Motor neuron (in vitro differentiated cells): ENCODE measurements around the gene HDAC5. TPM values are rescaled to one million over a fixed set of nuclear protein-coding genes. Genes with fewer than 3 reads are reported as not detected.

Experiments used
- ATAC-seq, 8 experiments: fragments of 200-7000 bp; cut with Tn5 transposase; replicated peaks in 6 of 8; 2 replicates each; pipeline ENCODE4 v1.8.0; 2021; ENCODE audit warnings: mild to moderate bottlenecking in 8 of 8, moderate library complexity in 8 of 8
- H3K27ac ChIP-seq, 2 donors: fragments of 250-450 bp; sonication (Bioruptor Pico); 2 replicates each; pipeline ENCODE4 v1.9.0; 2021; ENCODE audit warnings: antibody characterized with exemption in 2 of 2, mild to moderate bottlenecking in 2 of 2, moderate library complexity in 1 of 2
- H3K4me1 ChIP-seq, 2 donors: fragments of 250-450 bp; sonication (Bioruptor Pico); replicated peaks in 1 of 2; 2 replicates each; pipeline ENCODE4 v1.6.1; 2021; ENCODE audit warnings: antibody characterized with exemption in 2 of 2, mild to moderate bottlenecking in 2 of 2, moderate library complexity in 1 of 2
- H3K4me3 ChIP-seq, 5 donors: fragments of 250-450 bp; sonication (Bioruptor Pico); 2 replicates each; pipeline ENCODE4 v1.9.0; 2021; ENCODE audit warnings: antibody characterized with exemption in 5 of 5, mild to moderate bottlenecking in 5 of 5, moderate library complexity in 4 of 5
- WGBS, 10 experiments: fragments of 450-650 bp; shearing (Covaris generic); methylation state at CpG; one replicate each; pipeline ENCODE4 v1.0.0; 2022; 5-methylcytosine and 5-hydroxymethylcytosine counted together
- in situ Hi-C, 9 experiments: fragments of 400-800 bp; cut with MboI; loops; one replicate each; pipeline ENCODE4 v1.15.0; 2021; ENCODE audit warnings: low sequenced_read_pairs in 9 of 9, low pct_unique_long_range_greater_than_20kb in 2 of 9; ENCODE audit not compliant: unreplicated experiment in 9 of 9
- total RNA-seq, 8 experiments: library from RNA; unstranded; fragments of 300-600 nt; gene quantifications; 2 replicates each; pipeline versions ENCODE4 v1.2.3 to v1.2.4, GENCODE V29; 2022

Gene HDAC5
- total RNA-seq, 8 experiments from 2014 or later: 15.9 to 60.5 (median 41.7) TPM

DNA sequence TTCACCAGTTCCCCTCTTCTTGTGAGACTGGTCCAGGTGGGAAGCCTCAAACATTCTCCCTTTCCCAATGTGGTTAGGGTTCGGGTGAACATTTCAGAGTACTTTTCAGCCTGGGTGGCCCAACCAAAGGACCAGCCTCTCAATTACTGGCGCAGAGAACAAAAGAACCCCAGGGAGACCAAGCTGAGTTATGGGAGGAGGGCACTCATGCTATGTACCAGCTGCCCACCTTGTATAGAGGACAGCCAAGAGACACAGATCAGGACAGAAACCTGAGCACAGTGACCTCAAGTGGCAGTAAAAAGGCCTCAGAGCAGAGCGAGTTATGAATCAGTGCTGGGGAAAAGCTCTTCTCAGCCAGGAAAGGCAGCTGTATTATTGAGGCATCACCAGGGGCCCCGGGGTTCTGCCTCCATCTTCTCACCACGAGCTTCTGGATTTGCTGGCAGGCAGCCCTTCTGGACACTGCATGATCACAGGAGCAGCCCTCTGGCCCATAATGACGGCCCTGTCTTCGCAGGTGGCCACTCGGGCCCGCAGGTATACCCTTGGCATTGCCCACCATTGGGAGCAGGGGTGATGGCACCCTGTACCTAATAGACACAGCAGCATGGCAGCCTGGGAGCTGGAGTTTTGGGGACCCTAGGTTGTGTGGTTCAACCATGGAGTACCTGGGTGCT, 49.1 kb downstream of the HDAC5 start:
- Histone ChIP-seq H3K27ac (no peak overlapping the region), H3K4me1 (peaks cover 12 to 15% of the 10 kb centered on the region in 2 donors), H3K4me3 (no peak overlapping the region)
- ATAC-seq: no peak
- 20 to 90% (median 80%) methylated on average over 1 to 6 of the region's 9 CpGs; no CpG with 5 or more reads in 4 of the 10 experiments for WGBS, 10 experiments
- in situ Hi-C loops: no loop called here

- Histone ChIP-seq H3K4me3 (peak overlapping the region; percentile 59 to 79 (median 71)), H3K4me1 (peaks cover 16 to 19% of the 10 kb centered on the region in 2 donors), H3K27ac (peak overlapping the region in 1 of 2 donors; percentile 94)
- in situ Hi-C loops: no loop called here
- ATAC-seq: peak in 2 of 8 experiments; percentile 3 to 15
- WGBS, 10 experiments: 0 to 30% (median 0%) methylated on average over 1 to 2 of the region's 2 CpGs; no CpG with 5 or more reads in 2 of the 10 experiments
Observed at GRCh38 chr17:44071772-44072171, 51.7 kb downstream of the HDAC5 start.

- Histone ChIP-seq H3K4me3 (peak overlapping the region; percentile 59 to 79 (median 71)), H3K27ac (peak overlapping the region; percentile 94), H3K4me1 (peaks cover 16 to 19% of the 10 kb centered on the region in 2 donors)
- 0 to 20% (median 0%) methylated on average over 1 to 2 of the region's 3 CpGs; no CpG with 5 or more reads in 3 of the 10 experiments for WGBS, 10 experiments
- no peak for ATAC-seq
- in situ Hi-C loops: no loop called here
Observed at GRCh38 chr17:44071198-44071520, 52.3 kb downstream of the HDAC5 start.

- Histone ChIP-seq H3K4me1 (peaks cover 16 to 19% of the 10 kb centered on the region in 2 donors), H3K4me3 (peak within 1 kb of the TSS; percentile 59 to 79 (median 71)), H3K27ac (peak within 1 kb of the TSS; percentile 94)
- 0 to 3% (median 0%) methylated on average over 2 to 19 of the region's 53 CpGs; no CpG with 5 or more reads in 3 of the 10 experiments for WGBS, 10 experiments
- peak; percentile 76 to 89 (median 85) for ATAC-seq
- in situ Hi-C loops: no loop called here
Observed at GRCh38 chr17:44070455-44071197, 52.8 kb downstream of the HDAC5 start, which contains the start of gene G6PC3. Gene G6PC3, plus strand, starts transcription at chr17:44070735. Its CDS starts 231 bp downstream, at chr17:44070966.

GRCh38 chr17:44069974-44070454, 53.4 kb downstream of the HDAC5 start:
- Histone ChIP-seq H3K4me3 (peak overlapping the region; percentile 59 to 79 (median 71)), H3K27ac (peak overlapping the region; percentile 87 to 94), H3K4me1 (peaks cover 21 to 23% of the 10 kb centered on the region in 2 donors)
- in situ Hi-C loops: no loop called here
- no peak for ATAC-seq
- WGBS, 10 experiments: 0 to 83% (median 14%) methylated on average over 1 to 7 of the region's 7 CpGs; no CpG with 5 or more reads in 1 of the 10 experiments

DNA sequence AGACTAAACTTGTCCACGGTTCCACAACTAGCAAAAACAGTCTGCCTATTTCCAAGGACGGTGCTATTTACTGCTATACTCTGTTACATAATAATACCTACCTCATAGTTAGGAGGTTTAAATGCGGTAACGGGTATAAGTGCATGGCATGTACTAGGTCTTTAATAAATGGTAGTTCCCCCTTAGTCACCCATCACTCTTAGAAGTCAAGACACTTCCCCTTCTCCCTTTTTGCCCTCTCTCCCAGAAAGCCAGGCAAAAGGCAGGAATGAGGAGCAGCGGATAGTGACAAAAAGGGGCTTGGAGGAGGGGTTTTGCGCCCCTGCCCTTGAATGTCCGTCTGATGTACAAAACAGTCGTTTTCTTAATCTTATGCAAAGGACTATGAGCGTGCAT, 55.9 kb downstream of the HDAC5 start:
- Histone ChIP-seq H3K4me1 (peaks cover 21 to 26% of the 10 kb centered on the region in 2 donors), H3K27ac (no peak overlapping the region), H3K4me3 (no peak overlapping the region)
- in situ Hi-C loops: no loop called here
- ATAC-seq: no peak
- 74 to 100% (median 93%) methylated on average over 1 to 8 of the region's 9 CpGs; no CpG with 5 or more reads in 1 of the 10 experiments for WGBS, 10 experiments

- 0 to 5% (median 0%) methylated on average over 1 to 23 of the region's 65 CpGs; no CpG with 5 or more reads in 5 of the 10 experiments for WGBS, 10 experiments
- Histone ChIP-seq H3K27ac (peak within 1 kb of the TSS; percentile 99 to 100), H3K4me1 (peaks cover 14 to 19% of the 10 kb centered on the region in 2 donors), H3K4me3 (peak within 1 kb of the TSS; percentile 87 to 100 (median 98))
- ATAC-seq: peak; percentile 56 to 72 (median 60)
- in situ Hi-C loops: no loop called here
Observed at GRCh38 chr17:44066204-44066930, 57.1 kb downstream of the HDAC5 start, which contains the start of gene LSM12. Gene LSM12, minus strand, starts transcription at chr17:44066671. Its CDS starts 84 bp downstream, at chr17:44066587.

- no peak for ATAC-seq
- in situ Hi-C loops: no loop called here
- 0 to 6% (median 0%) methylated on average over 1 to 6 of the region's 9 CpGs; no CpG with 5 or more reads in 2 of the 10 experiments for WGBS, 10 experiments
Observed at GRCh38 chr17:44065668-44066203, 57.7 kb downstream of the HDAC5 start.

GRCh38 chr17:44063704-44064639, 59.5 kb downstream of the HDAC5 start:
- 45 to 80% (median 65%) methylated on average over 1 to 9 of the region's 10 CpGs for WGBS, 10 experiments
- ATAC-seq: no peak
- H3K4me1 ChIP-seq: peaks cover 8 to 14% of the 10 kb centered on the region in 2 donors
- H3K27ac ChIP-seq: no peak overlapping the region
- in situ Hi-C loops: no loop called here
- no peak overlapping the region for H3K4me3 ChIP-seq

More at GRCh38 chr17:44065668-44066203, 57.7 kb downstream of the HDAC5 start:
- peaks cover 14 to 19% of the 10 kb centered on the region in 2 donors for H3K4me1 ChIP-seq
- peak overlapping the region; percentile 99 to 100 for H3K27ac ChIP-seq
- H3K4me3 ChIP-seq: peak overlapping the region; percentile 87 to 100 (median 98)

GRCh38 chr17:44062871-44063270, 60.6 kb downstream of the HDAC5 start:
- Histone ChIP-seq H3K27ac (no peak overlapping the region), H3K4me1 (peaks cover 8 to 14% of the 10 kb centered on the region in 2 donors), H3K4me3 (no peak overlapping the region)
- ATAC-seq: no peak
- WGBS, 10 experiments: 92 to 100% (median 95%) methylated on average over 3 to 12 of the region's 15 CpGs; no CpG with 5 or more reads in 2 of the 10 experiments
- in situ Hi-C loops: no loop called here

DNA sequence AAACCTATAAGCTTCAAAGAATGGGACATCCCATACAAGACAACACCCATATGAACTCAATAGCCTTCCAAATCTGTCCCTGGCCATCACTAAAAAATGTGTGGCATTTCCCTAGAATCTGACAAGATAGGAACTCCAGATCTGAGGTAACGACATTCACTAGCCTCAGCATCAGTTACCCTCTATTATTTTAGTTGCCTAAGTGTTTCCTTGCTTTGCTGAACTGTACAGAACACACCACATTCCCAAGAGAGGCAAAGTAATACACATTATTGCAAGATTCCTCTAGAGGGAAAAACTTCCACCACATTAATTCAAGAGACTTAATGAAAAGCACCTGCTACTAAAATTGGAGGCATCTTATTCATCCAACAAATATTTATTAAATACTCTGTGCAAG, 62.0 kb downstream of the HDAC5 start:
- Histone ChIP-seq H3K27ac (no peak overlapping the region), H3K4me3 (no peak overlapping the region), H3K4me1 (peaks cover 4 to 10% of the 10 kb centered on the region in 2 donors)
- 9 to 100% (median 85%) methylated on average over 1 of the region's 1 CpG; no CpG with 5 or more reads in 2 of the 10 experiments for WGBS, 10 experiments
- in situ Hi-C loops: no loop called here
- ATAC-seq: no peak
